ENCODE data around the gene FNDC3B. TPM values are rescaled to one million over a fixed set of nuclear protein-coding genes. Genes with fewer than 3 reads are reported as not detected.
A peak's percentile ranks its signal among the peaks of the same experiment; 100 is the strongest.

FNDC3B gene
- total RNA-seq, 1 donor from 2014 or later = 204 TPM

DNA sequence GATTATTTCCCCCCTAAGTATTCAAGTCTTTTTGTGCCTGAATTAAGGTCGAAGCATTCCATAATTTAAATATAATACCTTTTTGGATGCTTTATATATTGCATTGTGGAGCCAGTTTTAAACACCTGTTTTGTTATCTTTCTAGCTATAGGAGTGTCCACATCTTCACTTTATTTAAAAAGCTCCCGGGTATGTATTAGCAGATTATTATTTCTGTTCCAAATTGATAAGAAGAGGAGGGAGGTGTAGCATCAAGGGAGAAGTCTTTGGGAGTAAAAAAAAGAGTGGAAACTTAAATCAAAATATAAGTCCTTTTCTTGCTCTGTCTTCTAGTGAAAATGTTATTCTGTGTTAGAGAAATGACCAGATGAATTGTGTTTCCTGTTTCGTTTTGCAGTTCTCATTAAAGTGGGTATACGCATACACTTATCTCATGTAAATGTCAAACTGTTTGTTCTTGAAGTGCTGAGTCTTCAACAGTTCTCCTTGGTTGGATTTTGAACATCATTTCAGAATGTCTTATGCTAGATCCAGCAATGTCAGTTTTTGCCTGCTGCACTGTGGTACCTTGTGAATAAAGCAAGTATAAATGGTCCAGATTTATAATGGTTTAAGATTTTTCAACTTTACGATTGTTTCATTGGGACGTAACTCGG is 105.8 kb downstream of the FNDC3B start:
- DNase-seq (ENCODE audit: low spot score) = no peak
- Mint-ChIP-seq H3K4me1 (ENCODE audit: unreplicated experiment) (peaks cover 71% of the 10 kb centered on the region), H3K9me3 (ENCODE audit: unreplicated experiment) (no peaks in the 10 kb centered on the region), H3K36me3 (ENCODE audit: low read depth, unreplicated experiment) (peaks cover 38% of the 10 kb centered on the region), H3K4me3 (ENCODE audit: unreplicated experiment) (peak overlapping the region; percentile 52), H3K27ac (ENCODE audit: unreplicated experiment) (peak overlapping the region; percentile 46), H3K27me3 (ENCODE audit: unreplicated experiment) (peaks cover 2% of the 10 kb centered on the region)
- TF ChIP-seq CTCF (IDR thresholded peaks at IDR 0.05; ENCODE audit: unreplicated experiment) = no peak

DNA sequence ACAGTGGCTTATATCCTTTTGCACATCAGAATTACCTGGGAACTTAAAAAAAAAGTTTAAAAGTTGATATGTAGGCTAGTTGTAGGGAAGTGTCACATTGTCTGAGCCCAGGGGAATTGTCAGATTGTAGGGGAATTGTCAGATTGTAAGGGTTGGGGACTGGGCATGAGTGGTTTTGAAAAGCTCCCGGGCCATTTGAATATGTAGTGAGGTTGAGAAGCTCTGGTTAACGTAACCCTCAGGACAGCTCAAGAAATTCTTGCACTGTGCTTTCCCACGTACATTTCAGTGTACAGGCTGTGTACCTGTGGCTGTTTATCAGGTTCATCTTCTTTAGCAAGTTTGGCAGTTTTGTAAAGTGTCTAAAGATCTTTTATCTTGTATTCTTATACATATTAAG is 107.0 kb downstream of the FNDC3B start:
- H3K27me3 Mint-ChIP-seq (ENCODE audit: unreplicated experiment) = peaks cover 2% of the 10 kb centered on the region

DNA sequence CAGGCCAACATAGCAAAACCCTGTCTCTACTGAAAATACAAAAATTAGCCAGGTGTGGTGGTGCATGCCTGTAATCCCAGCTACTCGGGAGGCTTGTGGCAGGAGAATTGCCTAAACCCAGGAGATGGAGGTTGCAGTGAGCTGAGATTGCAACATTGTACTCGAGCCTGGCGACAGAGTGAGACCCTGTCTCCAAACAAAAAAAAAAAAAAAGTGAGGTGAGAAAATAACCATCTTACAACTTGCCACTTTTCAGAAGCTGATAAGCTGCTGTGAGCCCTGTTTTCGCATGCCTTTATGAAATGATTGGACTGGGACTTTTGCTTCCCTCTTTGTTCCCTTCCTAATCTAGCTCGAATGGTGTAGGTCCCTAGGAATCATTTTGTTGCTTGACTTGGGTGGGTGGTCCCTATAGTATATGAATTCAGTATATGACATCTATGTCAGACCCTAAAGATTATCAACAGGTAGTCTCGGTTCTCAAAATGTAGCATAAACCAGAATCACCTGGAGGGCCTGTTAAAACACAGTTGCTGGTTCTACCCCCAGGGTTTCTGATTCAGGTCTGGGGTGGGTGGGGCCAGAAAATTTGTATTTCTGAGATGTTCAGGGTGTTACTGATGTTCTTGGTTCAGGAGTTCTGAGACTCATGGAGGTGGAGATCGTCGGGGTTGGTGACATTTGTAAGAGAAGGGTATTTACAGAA is 107.9 kb downstream of the FNDC3B start:
- H3K9me3 Mint-ChIP-seq (ENCODE audit: unreplicated experiment) = no peaks in the 10 kb centered on the region
- no peak for TF ChIP-seq CTCF (IDR thresholded peaks at IDR 0.05; ENCODE audit: unreplicated experiment)
- peaks cover 69% of the 10 kb centered on the region for H3K4me1 Mint-ChIP-seq (ENCODE audit: unreplicated experiment)
- H3K36me3 Mint-ChIP-seq (ENCODE audit: low read depth, unreplicated experiment) = peaks cover 33% of the 10 kb centered on the region
- peaks cover 2% of the 10 kb centered on the region for H3K27me3 Mint-ChIP-seq (ENCODE audit: unreplicated experiment)
- H3K27ac Mint-ChIP-seq (ENCODE audit: unreplicated experiment) = no peak overlapping the region
- H3K4me3 Mint-ChIP-seq (ENCODE audit: unreplicated experiment) = no peak overlapping the region
- no peak for DNase-seq (ENCODE audit: low spot score)

More for the DNA sequence above, 107.0 kb downstream of the FNDC3B start:
- no peak overlapping the region for H3K4me3 Mint-ChIP-seq (ENCODE audit: unreplicated experiment)
- peaks cover 38% of the 10 kb centered on the region for H3K36me3 Mint-ChIP-seq (ENCODE audit: low read depth, unreplicated experiment)
- H3K27ac Mint-ChIP-seq (ENCODE audit: unreplicated experiment) = no peak overlapping the region
- H3K4me1 Mint-ChIP-seq (ENCODE audit: unreplicated experiment) = peaks cover 69% of the 10 kb centered on the region
- DNase-seq (ENCODE audit: low spot score) = no peak
- TF ChIP-seq CTCF (IDR thresholded peaks at IDR 0.05; ENCODE audit: unreplicated experiment) = no peak
- no peaks in the 10 kb centered on the region for H3K9me3 Mint-ChIP-seq (ENCODE audit: unreplicated experiment)

DNA sequence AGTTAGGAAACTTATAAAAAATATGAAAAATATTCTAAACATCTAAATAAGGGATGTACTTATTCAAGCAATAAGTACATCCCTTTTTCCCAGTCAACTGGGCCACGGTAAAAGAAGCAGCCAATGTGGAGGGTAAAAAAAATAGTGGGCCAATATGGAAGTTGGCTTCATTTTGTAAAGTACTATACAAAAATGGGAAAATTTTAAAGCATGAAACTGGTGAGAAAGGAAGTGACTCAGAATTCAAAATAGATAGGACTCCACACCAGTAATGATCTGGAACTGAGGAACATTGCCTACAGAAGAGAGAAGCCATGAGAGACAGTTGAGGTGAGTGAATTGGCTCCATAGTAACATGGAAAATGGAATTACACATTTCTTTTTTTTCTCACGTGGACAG is 108.9 kb downstream of the FNDC3B start:
- H3K27ac Mint-ChIP-seq (ENCODE audit: unreplicated experiment) = peak overlapping the region; percentile 26

More for the DNA sequence above, 108.9 kb downstream of the FNDC3B start:
- H3K27me3 Mint-ChIP-seq (ENCODE audit: unreplicated experiment) = peaks cover 2% of the 10 kb centered on the region
- H3K9me3 Mint-ChIP-seq (ENCODE audit: unreplicated experiment) = no peaks in the 10 kb centered on the region
- H3K4me1 Mint-ChIP-seq (ENCODE audit: unreplicated experiment) = peaks cover 75% of the 10 kb centered on the region
- H3K36me3 Mint-ChIP-seq (ENCODE audit: low read depth, unreplicated experiment) = peaks cover 33% of the 10 kb centered on the region
- no peak for TF ChIP-seq CTCF (IDR thresholded peaks at IDR 0.05; ENCODE audit: unreplicated experiment)
- no peak for DNase-seq (ENCODE audit: low spot score)
- H3K4me3 Mint-ChIP-seq (ENCODE audit: unreplicated experiment) = no peak overlapping the region

All from endothelial cell (in vitro differentiated cells).